GM23338 (cell line): ENCODE results near the gene CT47C1. TPM values are rescaled to one million over a fixed set of nuclear protein-coding genes. Genes with fewer than 3 reads are reported as not detected.

ENCODE experiments used
- ATAC-seq: fragments of 200-7000 bp; cut with Tn5 transposase; 3 replicates; pipeline ENCODE4 v1.9.1; 2020
- DNase-seq: peaks from one replicate; pipeline ENCODE4 v3.0.0-alpha.2; 2015; ENCODE audit warnings: low spot score
- H2AFZ ChIP-seq: fragments of 200-600 bp; sonication (generic); 2 replicates; pipeline ENCODE4 v1.8.0; 2016; ENCODE audit warnings: antibody characterized with exemption, mild to moderate bottlenecking, moderate library complexity
- H3F3A ChIP-seq: fragments of 200-600 bp; sonication (generic); replicated peaks from 2 replicates; pipeline ENCODE4 v1.8.0; 2017; ENCODE audit warnings: antibody characterized with exemption, mixed run types, low read depth
- H3K27ac ChIP-seq: fragments of 200-600 bp; sonication (generic); 2 replicates; pipeline ENCODE4 v1.6.1; 2016; ENCODE audit warnings: low read depth
- H3K27me3 ChIP-seq: fragments of 200-600 bp; sonication (generic); 2 replicates; pipeline ENCODE4 v1.8.0; 2016; ENCODE audit warnings: mild to moderate bottlenecking, mixed run types, moderate library complexity; ENCODE audit not compliant: insufficient read depth
- H3K36me3 ChIP-seq: fragments of 200-600 bp; sonication (generic); 2 replicates; pipeline ENCODE4 v1.8.0; 2016; ENCODE audit warnings: mild to moderate bottlenecking; ENCODE audit not compliant: insufficient read depth
- H3K4me1 ChIP-seq: fragments of 200-600 bp; sonication (generic); 2 replicates; pipeline ENCODE4 v1.8.0; 2016; ENCODE audit warnings: mild to moderate bottlenecking, moderate library complexity; ENCODE audit not compliant: insufficient read depth
- H3K4me2 ChIP-seq: fragments of 200-600 bp; sonication (generic); 2 replicates; pipeline ENCODE4 v1.7.1; 2017; ENCODE audit warnings: mixed run types
- H3K4me3 ChIP-seq: fragments of 200-600 bp; sonication (generic); 2 replicates; pipeline ENCODE4 v1.6.1; 2016; ENCODE audit warnings: mixed run types
- H3K79me2 ChIP-seq: fragments of 200-600 bp; sonication (generic); replicated peaks from 2 replicates; pipeline ENCODE4 v1.8.0; 2017; ENCODE audit warnings: mild to moderate bottlenecking; ENCODE audit not compliant: insufficient read depth
- H3K9me2 ChIP-seq: fragments of 200-600 bp; sonication (generic); 2 replicates; pipeline ENCODE4 v1.8.0; 2017; ENCODE audit not compliant: insufficient read depth
- H4K20me1 ChIP-seq: fragments of 200-600 bp; sonication (generic); replicated peaks from 2 replicates; pipeline ENCODE4 v1.8.0; 2017; ENCODE audit warnings: mild to moderate bottlenecking; ENCODE audit not compliant: insufficient read depth
- H3K27ac Mint-ChIP-seq: 2 replicates; pipeline ENCODE4 v1.8.0; 2020; ENCODE audit warnings: inconsistent platforms, mild to moderate bottlenecking, moderate library complexity, mixed read lengths
- H3K27me3 Mint-ChIP-seq: 3 replicates; pipeline ENCODE4 v1.8.0; 2022; ENCODE audit warnings: low read depth, mild to moderate bottlenecking, moderate library complexity, mixed read lengths, inconsistent platforms; ENCODE audit not compliant: insufficient read depth, poor library complexity
- H3K36me3 Mint-ChIP-seq: 3 replicates; pipeline ENCODE4 v1.8.0; 2021; ENCODE audit warnings: low read depth, mild to moderate bottlenecking, inconsistent platforms, moderate library complexity, mixed read lengths
- H3K4me1 Mint-ChIP-seq: 3 replicates; pipeline ENCODE4 v1.8.0; 2020; ENCODE audit warnings: mild to moderate bottlenecking, inconsistent platforms, mixed read lengths
- H3K4me3 Mint-ChIP-seq: 3 replicates; pipeline ENCODE4 v1.8.0; 2021; ENCODE audit warnings: moderate library complexity, mild to moderate bottlenecking, inconsistent platforms, mixed read lengths
- H3K9me3 Mint-ChIP-seq: 3 replicates; pipeline ENCODE4 v1.8.0; 2020; ENCODE audit warnings: moderate library complexity, mild to moderate bottlenecking, inconsistent platforms, mixed read lengths
- CREB1 ChIP-seq: fragments of 250-450 bp; sonication (Bioruptor Pico); IDR thresholded peaks from 2 replicates; pipeline ENCODE4 v1.5.0; 2020; ENCODE audit warnings: low read depth, mild to moderate bottlenecking, moderate library complexity
- CTCF ChIP-seq, 2 experiments: fragments of 200-600 bp in 1 of 2; sonication (generic) in 1 of 2; conservative IDR thresholded peaks; 2 replicates each; pipeline versions ENCODE4 v1.5.1 to v1.6.1; 2016 to 2017; ENCODE audit warnings: antibody characterized with exemption in 2 of 2, low read depth in 2 of 2, mild to moderate bottlenecking in 2 of 2, moderate library complexity in 1 of 2
- ETS1 ChIP-seq: IDR thresholded peaks from 2 replicates; pipeline ENCODE4 v1.6.1; 2016; ENCODE audit warnings: antibody characterized with exemption
- EZH2 ChIP-seq: fragments of 200-600 bp; sonication (generic); IDR thresholded peaks from one replicate; pipeline ENCODE4 v1.8.0; 2017; ENCODE audit warnings: antibody characterized with exemption, mild to moderate bottlenecking, low read depth; ENCODE audit not compliant: unreplicated experiment
- EZH2phosphoT487 ChIP-seq: fragments of 200-600 bp; sonication (generic); IDR thresholded peaks from one replicate; pipeline ENCODE4 v1.8.1; 2018; ENCODE audit warnings: antibody characterized with exemption; ENCODE audit not compliant: unreplicated experiment
- JUNB ChIP-seq: IDR thresholded peaks from one replicate; pipeline ENCODE4 v1.6.1; 2016; ENCODE audit warnings: antibody characterized with exemption; ENCODE audit not compliant: unreplicated experiment
- NANOG ChIP-seq: IDR thresholded peaks from 2 replicates; pipeline ENCODE4 v1.6.1; 2016; ENCODE audit warnings: antibody characterized with exemption, borderline replicate concordance
- POLR2AphosphoS5 ChIP-seq: IDR thresholded peaks from 2 replicates; pipeline ENCODE4 v1.6.1; 2016; ENCODE audit warnings: antibody characterized with exemption, low read depth
- REST ChIP-seq: IDR thresholded peaks from one replicate; pipeline ENCODE4 v1.6.1; 2018; ENCODE audit warnings: antibody characterized with exemption; ENCODE audit not compliant: unreplicated experiment
- STAT1 ChIP-seq: IDR thresholded peaks from one replicate; pipeline ENCODE4 v1.6.1; 2016; ENCODE audit warnings: antibody characterized with exemption; ENCODE audit not compliant: unreplicated experiment
- ZNF114 ChIP-seq: fragments of 250-450 bp; sonication (Bioruptor Pico); IDR thresholded peaks from 2 replicates; pipeline ENCODE4 v1.5.0; 2020; ENCODE audit warnings: mild to moderate bottlenecking, moderate library complexity
- ZNF331 ChIP-seq: fragments of 250-450 bp; sonication (Bioruptor Pico); IDR thresholded peaks from 2 replicates; pipeline ENCODE4 v1.5.0; 2020; ENCODE audit warnings: low read depth, mild to moderate bottlenecking, moderate library complexity
- ZNF462 ChIP-seq: fragments of 250-450 bp; sonication (Bioruptor Pico); IDR thresholded peaks from 2 replicates; pipeline ENCODE4 v1.5.0; 2020; ENCODE audit warnings: mild to moderate bottlenecking, moderate library complexity
- long read RNA-seq: library from polyadenylated mRNA; unstranded; transcript quantifications from one replicate; pipeline ENCODE4 v2.0.0, GENCODE V29; 2020; ENCODE audit not compliant: unreplicated experiment
- polyA plus RNA-seq: library from polyadenylated mRNA; unstranded; fragments of >200 nt; fragmentation: Nextera tagmentation; extraction: Ambion mirVana; gene quantifications from 2 replicates; pipeline ENCODE4 v1.2.1, GENCODE V29; 2016
- total RNA-seq: library from RNA; depleted of rRNA; stranded (reverse); fragments of >200 nt; shearing (Covaris generic); gene quantifications from 2 replicates; pipeline ENCODE4 v1.2.3, GENCODE V29; 2014; rRNA removed

The CT47C1 gene
- total RNA-seq = not detected in 2 replicates
- not detected in 2 replicates for polyA plus RNA-seq
- long read RNA-seq = 0 reads

- TF ChIP-seq ETS1 = no peak
- TF ChIP-seq CTCF (conservative IDR thresholded peaks at IDR 0.05; ENCODE audit: low read depth in 2 of 2) = no peak
- no peak for TF ChIP-seq NANOG
- TF ChIP-seq EZH2phosphoT487 = no peak
- TF ChIP-seq JUNB = no peak
- TF ChIP-seq ZNF114 = no peak
- no peak for TF ChIP-seq EZH2
- TF ChIP-seq ZNF462 (CRISPR knock-in tag) = no peak
- TF ChIP-seq REST = no peak
- TF ChIP-seq STAT1 = no peak
- TF ChIP-seq ZNF331 (CRISPR knock-in tag) = no peak
- no peak for TF ChIP-seq POLR2AphosphoS5
- TF ChIP-seq CREB1 (CRISPR knock-in tag) = no peak
- H3F3A ChIP-seq = no peaks in the 10 kb centered on the region
- H3K27me3 ChIP-seq = no peaks in the 10 kb centered on the region
- no peaks in the 10 kb centered on the region for H3K9me2 ChIP-seq
- H3K4me3 ChIP-seq = no peak within 1 kb of the TSS
- peaks cover 4% of the 10 kb centered on the region for H3K27me3 Mint-ChIP-seq
- no peak within 1 kb of the TSS for H3K27ac ChIP-seq
- no peaks in the 10 kb centered on the region for H4K20me1 ChIP-seq
- DNase-seq = no peak
- no peak within 1 kb of the TSS for H3K4me3 Mint-ChIP-seq
- ATAC-seq = no peak
- no peak within 1 kb of the TSS for H2AFZ ChIP-seq
- H3K4me2 ChIP-seq = no peak within 1 kb of the TSS
- no peaks in the 10 kb centered on the region for H3K36me3 Mint-ChIP-seq
- H3K36me3 ChIP-seq = no peaks in the 10 kb centered on the region
- H3K79me2 ChIP-seq = no peaks in the 10 kb centered on the region
- H3K27ac Mint-ChIP-seq = no peak within 1 kb of the TSS
- H3K4me1 ChIP-seq = no peaks in the 10 kb centered on the region
- H3K4me1 Mint-ChIP-seq = no peaks in the 10 kb centered on the region
- no peaks in the 10 kb centered on the region for H3K9me3 Mint-ChIP-seq
These were observed at the start of gene CT47C1 for GRCh38 chrX:119072744-119073143. TSS of gene CT47C1 (plus strand) at chrX:119072993. CDS start at chrX:119073226, 233 bp downstream.
